K562 treated with DMSO at 1 percent for 24 hours (cell line): Measurements from ENCODE around the gene BRAP. TPM values are rescaled to one million over a fixed set of nuclear protein-coding genes. Genes with fewer than 3 reads are reported as not detected.

ENCODE experiments used
- total RNA-seq: library from RNA; unstranded; fragments of 300-600 nt; gene quantifications from 2 replicates; pipeline ENCODE4 v1.2.3, GENCODE V29; 2022; ENCODE audit warnings: low read depth; ENCODE audit not compliant: insufficient read depth

The BRAP gene, protein sequence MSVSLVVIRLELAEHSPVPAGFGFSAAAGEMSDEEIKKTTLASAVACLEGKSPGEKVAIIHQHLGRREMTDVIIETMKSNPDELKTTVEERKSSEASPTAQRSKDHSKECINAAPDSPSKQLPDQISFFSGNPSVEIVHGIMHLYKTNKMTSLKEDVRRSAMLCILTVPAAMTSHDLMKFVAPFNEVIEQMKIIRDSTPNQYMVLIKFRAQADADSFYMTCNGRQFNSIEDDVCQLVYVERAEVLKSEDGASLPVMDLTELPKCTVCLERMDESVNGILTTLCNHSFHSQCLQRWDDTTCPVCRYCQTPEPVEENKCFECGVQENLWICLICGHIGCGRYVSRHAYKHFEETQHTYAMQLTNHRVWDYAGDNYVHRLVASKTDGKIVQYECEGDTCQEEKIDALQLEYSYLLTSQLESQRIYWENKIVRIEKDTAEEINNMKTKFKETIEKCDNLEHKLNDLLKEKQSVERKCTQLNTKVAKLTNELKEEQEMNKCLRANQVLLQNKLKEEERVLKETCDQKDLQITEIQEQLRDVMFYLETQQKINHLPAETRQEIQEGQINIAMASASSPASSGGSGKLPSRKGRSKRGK
- 16.8 and 19.7 TPM in 2 replicates for total RNA-seq

GRCh38 chr12:111685811-111686573 lies at the start of gene BRAP, which contains the start of gene ACAD10:
BRAP (minus strand) TSS chr12:111685956; CDS start chr12:111685792, 164 bp downstream.
ACAD10 (plus strand) TSS chr12:111686053; CDS start chr12:111692710, 6,657 bp downstream.

DNA sequence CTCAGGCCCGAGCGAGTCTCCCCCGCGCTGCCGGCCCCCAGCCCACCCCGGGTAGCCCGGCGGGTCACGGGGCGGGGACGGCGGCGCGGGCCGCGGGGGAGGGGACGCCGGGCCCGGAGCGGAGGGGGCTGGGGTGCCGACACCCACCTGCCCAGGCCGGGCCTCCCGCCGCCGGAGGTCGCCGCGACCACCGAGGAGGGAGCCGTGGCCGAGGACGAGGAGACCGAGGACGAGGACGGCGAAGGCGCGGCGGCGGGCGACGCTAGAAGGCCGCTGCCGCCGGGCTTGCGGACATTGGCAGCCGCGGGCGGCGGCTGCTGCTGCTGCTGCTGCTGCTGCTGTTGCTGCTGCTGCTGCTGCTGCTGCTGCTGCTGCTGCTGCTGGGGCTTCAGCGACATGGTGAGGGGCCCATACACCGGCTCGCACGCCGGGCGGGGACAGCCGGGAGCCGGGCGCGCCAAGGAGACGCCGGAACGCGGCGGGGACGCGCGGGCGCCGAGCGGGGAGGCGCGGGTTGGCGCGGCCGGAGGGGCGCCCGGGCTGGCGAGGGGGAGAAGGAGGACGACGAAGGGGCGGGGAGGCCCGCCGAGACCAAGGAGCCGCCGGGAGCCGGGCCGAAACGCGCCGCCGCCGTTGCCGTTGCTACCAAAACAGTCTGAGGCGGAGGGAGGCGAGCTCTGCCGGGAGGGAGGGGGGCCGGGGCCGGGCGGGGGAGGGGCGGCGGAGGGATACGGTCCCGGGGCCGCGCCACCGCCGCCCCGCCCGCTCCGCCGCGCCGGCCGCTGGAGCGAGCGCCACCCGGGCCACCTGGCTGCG lies 86.9 kb downstream of the BRAP start, which contains the start of gene ATXN2:
Gene ATXN2, minus strand, starts transcription at position 679 of the 816 bp plus-strand sequence. Its CDS starts 281 bp downstream, at position 398.

Other genes starting within 250 kb of the BRAP start
- 42.0 and 45.6 TPM in 2 replicates for gene ATXN2, start 86.6 kb downstream of the BRAP start, total RNA-seq
- gene ACAD10, start 97 bp upstream of the BRAP start, total RNA-seq = 19.5 and 21.2 TPM in 2 replicates
- 55.8 and 72.7 TPM in 2 replicates for gene ALDH2, start 81.0 kb upstream of the BRAP start, total RNA-seq
- 29.9 and 34.5 TPM in 2 replicates for gene MAPKAPK5, start 156.3 kb upstream of the BRAP start, total RNA-seq